H1 (cell line): Measurements from ENCODE around the gene BIK. TPM values are rescaled to one million over a fixed set of nuclear protein-coding genes. Genes with fewer than 3 reads are reported as not detected.

Experiments used
- CTCF ChIA-PET: fragments of 300-600 bp; sonication (Branson Sonifier 250); formaldehyde crosslinking; loops from one replicate; lab custom pipeline; 2021; ENCODE audit not compliant: partially characterized antibody; lab: Charles Lee
- POLR2A ChIA-PET: fragments of 300-600 bp; sonication (Branson Sonifier 250); formaldehyde crosslinking; loops from one replicate; lab custom pipeline; 2021; ENCODE audit warnings: inconsistent platforms; ENCODE audit not compliant: partially characterized antibody; lab: Charles Lee
- DNase-seq, 2 experiments: peaks; one replicate each; pipeline versions ENCODE4 v3.0.0 to v3.0.0-alpha.2; 2010 to 2022; ENCODE audit warnings: low spot score in 2 of 2, low read depth in 1 of 2, mixed read lengths in 1 of 2
- FAIRE-seq: peaks from 2 replicates; lab custom pipeline; 2011; peaks lifted over from hg19 to GRCh38; lab: Jason Lieb, UNC
- H2AFZ ChIP-seq: 2 replicates; pipeline ENCODE4 v1.8.1; 2012; ENCODE audit warnings: low read length, inconsistent platforms
- H2AK5ac ChIP-seq: 2 replicates; pipeline ENCODE4 v1.6.1; 2013; ENCODE audit warnings: low read depth, low read length
- H2BK120ac ChIP-seq: replicated peaks from 2 replicates; pipeline ENCODE3; 2013; ENCODE audit warnings: low read depth, low read length, inconsistent platforms
- H2BK12ac ChIP-seq: 2 replicates; pipeline ENCODE4 v1.6.1; 2013; ENCODE audit warnings: low read depth, low read length
- H2BK15ac ChIP-seq: 2 replicates; pipeline ENCODE4 v1.6.1; 2013; ENCODE audit warnings: low read length
- H2BK20ac ChIP-seq: 2 replicates; pipeline ENCODE4 v1.6.1; 2013; ENCODE audit warnings: low read length
- H2BK5ac ChIP-seq: 2 replicates; pipeline ENCODE4 v1.6.1; 2013; ENCODE audit warnings: low read depth, low read length
- H3K14ac ChIP-seq: 2 replicates; pipeline ENCODE4 v1.6.1; 2013; ENCODE audit warnings: inconsistent platforms; ENCODE audit not compliant: insufficient read length
- H3K18ac ChIP-seq: 2 replicates; pipeline ENCODE4 v1.6.1; 2013; ENCODE audit warnings: low read length; ENCODE audit errors: extremely low read depth
- H3K23ac ChIP-seq: 2 replicates; pipeline ENCODE4 v1.6.1; 2013; ENCODE audit warnings: inconsistent platforms; ENCODE audit not compliant: insufficient read length
- H3K23me2 ChIP-seq: 2 replicates; pipeline ENCODE4 v1.6.1; 2013; ENCODE audit warnings: low read depth, low read length
- H3K27ac ChIP-seq: 2 replicates; pipeline ENCODE4 v1.6.1; 2011; ENCODE audit warnings: low read depth, low read length, inconsistent platforms
- H3K27me3 ChIP-seq, 4 experiments: replicated peaks in 1 of 4; 1 replicate in 1 of 4; 2 replicates in 3 of 4; pipeline versions ENCODE4 v1.6.1 to v1.8.1; 2011 to 2013; ENCODE audit warnings: low read length in 3 of 4, mild to moderate bottlenecking in 3 of 4, inconsistent platforms in 2 of 4, mixed read lengths in 2 of 4, moderate library complexity in 1 of 4; ENCODE audit not compliant: control insufficient read depth in 3 of 4, insufficient read depth in 3 of 4; ENCODE audit errors: extremely low read depth in 1 of 4
- H3K36me3 ChIP-seq, 4 experiments: 2 replicates each; pipeline versions ENCODE4 v1.6.1 to v1.8.1; 2011 to 2013; ENCODE audit warnings: mild to moderate bottlenecking in 4 of 4, low read length in 3 of 4, moderate library complexity in 2 of 4, control low read depth in 1 of 4, inconsistent platforms in 1 of 4; ENCODE audit not compliant: insufficient read depth in 4 of 4, control insufficient read depth in 2 of 4
- H3K4ac ChIP-seq: replicated peaks from 2 replicates; pipeline ENCODE3; 2013; ENCODE audit warnings: low read length, low read depth, mixed read lengths, inconsistent platforms; ENCODE audit not compliant: insufficient read length
- H3K4me1 ChIP-seq, 4 experiments: replicated peaks in 1 of 4; 1 replicate in 1 of 4; 2 replicates in 3 of 4; pipeline versions ENCODE4 v1.6.1 to v1.8.1; 2011 to 2013; ENCODE audit warnings: low read length in 3 of 4, inconsistent platforms in 2 of 4, mixed read lengths in 1 of 4; ENCODE audit not compliant: insufficient read depth in 4 of 4, control insufficient read depth in 3 of 4
- H3K4me2 ChIP-seq, 2 experiments: 2 replicates each; pipeline versions ENCODE4 v1.6.1 to v1.8.1; 2011 to 2013; ENCODE audit warnings: low read depth in 2 of 2, low read length in 2 of 2, control low read depth in 1 of 2, inconsistent platforms in 1 of 2, mild to moderate bottlenecking in 1 of 2; ENCODE audit not compliant: insufficient read depth in 1 of 2
- H3K4me3 ChIP-seq, 4 experiments: fragments of 200-600, 300-600 bp in 1 of 4; sonication (generic), shearing (Covaris generic), sonication (Bioruptor Twin) in 1 of 4; 2 replicates each; pipeline versions ENCODE4 v1.5.1 to v1.8.1; 2011 to 2016; ENCODE audit warnings: low read length in 4 of 4, low read depth in 3 of 4, control low read depth in 2 of 4, inconsistent platforms in 2 of 4, mild to moderate bottlenecking in 2 of 4, mixed read lengths in 1 of 4, moderate library complexity in 1 of 4; ENCODE audit not compliant: insufficient read depth in 2 of 4; ENCODE audit errors: extremely low read depth in 1 of 4
- H3K56ac ChIP-seq: replicated peaks from 2 replicates; pipeline ENCODE3; 2013; ENCODE audit warnings: low read depth, mild to moderate bottlenecking, mixed read lengths, low read length, inconsistent platforms; ENCODE audit not compliant: insufficient read length
- H3K79me1 ChIP-seq: 2 replicates; pipeline ENCODE4 v1.6.1; 2013; ENCODE audit warnings: low read depth, low read length, control low read depth
- H3K79me2 ChIP-seq, 2 experiments: 2 replicates each; pipeline versions ENCODE4 v1.6.1 to v1.8.1; 2012 to 2013; ENCODE audit warnings: low read length in 2 of 2, mild to moderate bottlenecking in 2 of 2, inconsistent platforms in 1 of 2; ENCODE audit not compliant: insufficient read depth in 2 of 2, control insufficient read depth in 1 of 2
- H3K9ac ChIP-seq, 4 experiments: replicated peaks in 1 of 4; 1 replicate in 1 of 4; 2 replicates in 3 of 4; pipeline versions ENCODE4 v1.6.1 to v1.8.1; 2011 to 2013; ENCODE audit warnings: low read depth in 3 of 4, low read length in 3 of 4, control low read depth in 2 of 4, mild to moderate bottlenecking in 2 of 4, moderate library complexity in 2 of 4, inconsistent platforms in 1 of 4; ENCODE audit errors: extremely low read depth in 1 of 4
- H3K9me3 ChIP-seq, 2 experiments: 2 replicates each; pipeline versions ENCODE4 v1.6.1 to v1.8.1; 2012 to 2013; ENCODE audit warnings: mild to moderate bottlenecking in 2 of 2, moderate library complexity in 2 of 2, control low read depth in 1 of 2, inconsistent platforms in 1 of 2, low read depth in 1 of 2, low read length in 1 of 2, mixed read lengths in 1 of 2; ENCODE audit not compliant: insufficient read depth in 2 of 2
- H4K20me1 ChIP-seq, 2 experiments: replicated peaks in 1 of 2; 2 replicates each; pipeline versions ENCODE3 to v1.8.1; 2011 to 2013; ENCODE audit warnings: inconsistent platforms in 2 of 2, low read length in 2 of 2, mild to moderate bottlenecking in 1 of 2; ENCODE audit not compliant: insufficient read depth in 2 of 2, control insufficient read depth in 1 of 2
- H4K5ac ChIP-seq: 2 replicates; pipeline ENCODE4 v1.6.1; 2013; ENCODE audit warnings: low read length, low read depth, mixed read lengths, inconsistent platforms; ENCODE audit not compliant: insufficient read length
- H4K8ac ChIP-seq: 2 replicates; pipeline ENCODE4 v1.8.0; 2013; ENCODE audit warnings: mild to moderate bottlenecking, moderate library complexity, low read length, inconsistent platforms; ENCODE audit not compliant: insufficient read depth; ENCODE audit errors: extremely low read depth
- H4K91ac ChIP-seq: replicated peaks from 2 replicates; pipeline ENCODE3; 2013; ENCODE audit warnings: low read length, mixed read lengths, inconsistent platforms; ENCODE audit not compliant: insufficient read length
- CBX8 ChIP-seq: fragments of 300-800, 300-1000 bp; sonication (generic); IDR thresholded peaks from 2 replicates; pipeline ENCODE4 v1.7.1; 2016; ENCODE audit warnings: low read depth, low read length, borderline replicate concordance
- FOSL1 ChIP-seq: IDR thresholded peaks from 2 replicates; pipeline ENCODE4 v1.6.1; 2011; ENCODE audit warnings: mild to moderate bottlenecking, low read depth, low read length, moderate library complexity; ENCODE audit not compliant: insufficient read depth
- KDM1A ChIP-seq: fragments of 200-600, 300-600 bp; sonication (generic); IDR thresholded peaks from 2 replicates; pipeline ENCODE4 v1.7.1; 2016; ENCODE audit warnings: mild to moderate bottlenecking, low read length, borderline replicate concordance
- SAP30 ChIP-seq: fragments of 300-600 bp; sonication (generic); IDR thresholded peaks from 2 replicates; pipeline ENCODE4 v1.7.1; 2012; ENCODE audit warnings: low read length, moderate library complexity, mild to moderate bottlenecking, inconsistent platforms; ENCODE audit not compliant: insufficient read depth, insufficient replicate concordance
- TCF12 ChIP-seq: IDR thresholded peaks from 2 replicates; pipeline ENCODE4 v1.6.1; 2011; ENCODE audit warnings: low read depth, mild to moderate bottlenecking, low read length
- WGBS, 2 experiments: shearing (Covaris generic) in 1 of 2; methylation state at CpG; one replicate each; pipeline versions ENCODE4 v1.1.6 to v1.1.7; 2013 to 2015; ENCODE audit warnings: low lambda C conversion rate in 2 of 2, mixed read lengths in 2 of 2, inconsistent platforms in 1 of 2, low coverage in 1 of 2, missing lambda C conversion rate in 1 of 2; ENCODE audit not compliant: insufficient replicate concordance in 2 of 2, insufficient coverage in 1 of 2, insufficient read length in 1 of 2; ENCODE audit errors: extremely low coverage in 1 of 2, missing lambda C conversion rate in 1 of 2; 5-methylcytosine and 5-hydroxymethylcytosine counted together
- polyA plus RNA-seq, 7 experiments: library from polyadenylated mRNA; depleted of rRNA in 3 of 7; stranded (reverse) in 5 of 7; unstranded in 2 of 7; fragments of >200 nt in 5 of 7; fragments of 200-250 nt in 2 of 7; gene quantifications; 1 replicate in 5 of 7; 2 replicates in 1 of 7; 4 replicates in 1 of 7; pipeline versions ENCODE4 v1.2.1 to v1.2.3, GENCODE V29; 2011 to 2013; ENCODE audit warnings: missing spikeins in 2 of 7, mixed read lengths in 2 of 7
- total RNA-seq: library from RNA; stranded (reverse); fragmentation: NEBNext Ultra II Directional; extraction: Animal tissue kit (Norgen Biotek cat#: 25700); gene quantifications from 2 replicates; pipeline ENCODE4 v1.2.1, GENCODE V29; 2021

Gene BIK
- total and polyA plus RNA-seq, 2 of the 8 experiments (the other 6 are each of a cell fraction or from before 2014, with no cell fraction given) = 3.3 to 5.5 TPM

GRCh38 chr22:43109511-43109910 lies 1.0 kb upstream of the BIK start:
- WGBS, 2 experiments = 31% methylated on average over 5 of the region's 5 CpGs; no CpG with 5 or more reads in 1 of the 2 experiments
- CTCF ChIA-PET = interaction anchor here (0.6 to 3.1 kb wide), 4 partner anchors 11 to 86 kb away, joined by 3 to 9 read pairs (median 4); no protein-coding TSS in a partner anchor
- POLR2A ChIA-PET = interaction anchor here (0.6 to 1.4 kb wide), 5 partner anchors 9 to 495 kb away, joined by 3 to 4 read pairs (median 3); partner anchors contain the start of gene POLDIP3

More at GRCh38 chr22:43109511-43109910, 1.0 kb upstream of the BIK start:
- no peak overlapping the region for H2BK5ac ChIP-seq
- H3K27me3 ChIP-seq = peaks cover 10 to 46% (median 40%) of the 10 kb centered on the region in 4 experiments
- H3K4ac ChIP-seq = no peak overlapping the region
- no peak overlapping the region for H3K9ac ChIP-seq
- H3K14ac ChIP-seq = no peak overlapping the region
- no peak overlapping the region for H4K8ac ChIP-seq
- H3K79me1 ChIP-seq = no peaks in the 10 kb centered on the region
- no peaks in the 10 kb centered on the region for H3K9me3 ChIP-seq
- peaks cover 3 to 4% of the 10 kb centered on the region in 2 experiments for H4K20me1 ChIP-seq
- peak overlapping the region; percentile 91 to 97 for H3K4me2 ChIP-seq
- peaks cover 13% of the 10 kb centered on the region; the same call in 1 of the 2 replicates for H3K23me2 ChIP-seq
- H4K91ac ChIP-seq = no peak overlapping the region
- peak overlapping the region in 2 of 4 experiments; percentile 19 to 66; a peak in 5 of 8 replicates for H3K4me3 ChIP-seq
- no peak overlapping the region for H3K56ac ChIP-seq
- H4K5ac ChIP-seq = no peak overlapping the region
- no peak overlapping the region for H3K23ac ChIP-seq
- no peaks in the 10 kb centered on the region for H3K36me3 ChIP-seq
- H2BK120ac ChIP-seq = no peak overlapping the region
- no peak overlapping the region for H2AFZ ChIP-seq
- no peak overlapping the region for H3K27ac ChIP-seq
- H2BK20ac ChIP-seq = no peak overlapping the region
- no peak overlapping the region for H2BK12ac ChIP-seq
- no peak overlapping the region for H2BK15ac ChIP-seq
- H3K18ac ChIP-seq = no peak overlapping the region; the same call in 1 of the 2 replicates
- no peak overlapping the region for H2AK5ac ChIP-seq
- H3K4me1 ChIP-seq = peaks cover 0 to 3% (median 1%) of the 10 kb centered on the region in 4 experiments; a peak in 4 of 7 replicates
- FAIRE-seq (no peak), DNase-seq (no peak)
- no peaks in the 10 kb centered on the region for H3K79me2 ChIP-seq
- TF ChIP-seq KDM1A = peak; percentile 50; the same call in 1 of the 2 replicates
- no peak for TF ChIP-seq CBX8
- no peak for TF ChIP-seq SAP30
- no peak for TF ChIP-seq TCF12
- no peak for TF ChIP-seq FOSL1
